Spleen (tissue), 7 donors: ENCODE data around the gene OSBPL7.

Source experiments
- POLR2A ChIP-seq, 3 donors: fragments of 450-650 bp; IDR thresholded peaks; one replicate each; pipeline ENCODE4 v1.5.1; 2017; ENCODE audit warnings: antibody characterized with exemption in 3 of 3, mild to moderate bottlenecking in 1 of 3
- TF ChIP-seq, protein P1 (sequence below), 11 experiments: fragments of 200-600 bp in 7 of 11; fragments of 450-650 bp in 4 of 11; sonication (generic) in 4 of 11; IDR thresholded peaks in 8 of 11; conservative IDR thresholded peaks in 3 of 11; 1 replicate in 7 of 11; 2 replicates in 4 of 11; pipeline versions ENCODE4 v1.4.0 to v1.8.0; 2016 to 2021; ENCODE audit warnings: antibody characterized with exemption in 11 of 11, inconsistent platforms in 4 of 11, mild to moderate bottlenecking in 1 of 11
- donor health status: DM: no; HTN: no; CAD: no; lungs with moderate emphysema.
- donor health status: DM: no; HTN: no; CAD: no.
- donor health status: DM: no; HTN: no; CAD: no.

DNA sequence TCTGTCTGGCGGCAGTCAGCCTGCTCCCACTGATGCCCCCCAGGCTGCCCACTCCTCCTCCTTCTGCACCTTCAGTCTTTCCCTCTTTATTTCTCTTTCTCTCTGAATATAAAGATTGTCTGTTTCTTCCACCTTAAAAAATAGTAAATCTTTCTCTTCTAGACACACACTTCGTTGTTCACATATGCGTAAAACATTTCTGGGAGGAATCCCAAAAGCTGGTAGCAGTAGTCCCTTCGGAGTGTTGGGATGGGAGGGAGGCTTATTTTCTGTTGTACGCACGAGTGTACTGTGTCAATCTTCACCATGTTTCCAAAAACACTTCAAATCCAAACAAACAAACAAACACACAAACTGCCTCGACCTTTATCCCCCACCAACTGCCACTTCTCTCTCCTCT, 9.9 kb downstream of the OSBPL7 start:
- TF ChIP-seq, protein P1, sequence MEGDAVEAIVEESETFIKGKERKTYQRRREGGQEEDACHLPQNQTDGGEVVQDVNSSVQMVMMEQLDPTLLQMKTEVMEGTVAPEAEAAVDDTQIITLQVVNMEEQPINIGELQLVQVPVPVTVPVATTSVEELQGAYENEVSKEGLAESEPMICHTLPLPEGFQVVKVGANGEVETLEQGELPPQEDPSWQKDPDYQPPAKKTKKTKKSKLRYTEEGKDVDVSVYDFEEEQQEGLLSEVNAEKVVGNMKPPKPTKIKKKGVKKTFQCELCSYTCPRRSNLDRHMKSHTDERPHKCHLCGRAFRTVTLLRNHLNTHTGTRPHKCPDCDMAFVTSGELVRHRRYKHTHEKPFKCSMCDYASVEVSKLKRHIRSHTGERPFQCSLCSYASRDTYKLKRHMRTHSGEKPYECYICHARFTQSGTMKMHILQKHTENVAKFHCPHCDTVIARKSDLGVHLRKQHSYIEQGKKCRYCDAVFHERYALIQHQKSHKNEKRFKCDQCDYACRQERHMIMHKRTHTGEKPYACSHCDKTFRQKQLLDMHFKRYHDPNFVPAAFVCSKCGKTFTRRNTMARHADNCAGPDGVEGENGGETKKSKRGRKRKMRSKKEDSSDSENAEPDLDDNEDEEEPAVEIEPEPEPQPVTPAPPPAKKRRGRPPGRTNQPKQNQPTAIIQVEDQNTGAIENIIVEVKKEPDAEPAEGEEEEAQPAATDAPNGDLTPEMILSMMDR (IDR thresholded peaks at IDR 0.05 in 8 of 11, conservative IDR thresholded peaks at IDR 0.05 in 3 of 11): no peak
- TF ChIP-seq POLR2A (IDR thresholded peaks at IDR 0.05): no peak
